A673 (cell line): ENCODE measurements around the gene C1orf210.

Experiments
- CTCF ChIP-seq: fragments of 300-800, 200-600 bp; sonication (generic); conservative IDR thresholded peaks from 2 replicates; pipeline ENCODE4 v1.5.1; 2017; ENCODE audit warnings: low read depth, mild to moderate bottlenecking, antibody characterized with exemption, low read length, moderate library complexity, mixed read lengths
- EZH2 ChIP-seq: fragments of 200-600 bp; sonication (generic); IDR thresholded peaks from 2 replicates; pipeline ENCODE4 v1.6.1; 2017; ENCODE audit warnings: borderline replicate concordance, low read depth, mild to moderate bottlenecking, mixed read lengths, antibody characterized with exemption, low read length; ENCODE audit not compliant: poor library complexity, severe bottlenecking

- no peak for TF ChIP-seq CTCF
- no peak for TF ChIP-seq EZH2
Observed at GRCh38 chr1:43271186-43272118, 13.9 kb downstream of the C1orf210 start.
